Epithelial cell of proximal tubule (primary cell): Measurements from ENCODE around the gene ACOT6. TPM values are rescaled to one million over a fixed set of nuclear protein-coding genes. Genes with fewer than 3 reads are reported as not detected.

Experiments used
- DNase-seq: peaks from one replicate; pipeline ENCODE4 v3.0.0-alpha.2; 2011; ENCODE audit warnings: low read depth
- H3K4me3 ChIP-seq: 2 replicates; pipeline ENCODE4 v1.5.1; 2011; ENCODE audit warnings: low read depth, mild to moderate bottlenecking, low read length
- CTCF ChIP-seq: conservative IDR thresholded peaks from 2 replicates; pipeline ENCODE4 v1.5.1; 2012; ENCODE audit warnings: low read depth, mild to moderate bottlenecking, low read length
- total RNA-seq: library from RNA; depleted of rRNA; stranded (reverse); fragments of >200 nt; gene quantifications from 2 replicates; pipeline ENCODE4 v1.2.3, GENCODE V29; 2015

The ACOT6 gene
- total RNA-seq, 1 donor from 2014 or later = not detected

- DNase-seq = no peak
- TF ChIP-seq CTCF = no peak
- H3K4me3 ChIP-seq = peak within 1 kb of the TSS; percentile 62
Measured at GRCh38 chr14:73591690-73592449, 20.4 kb upstream of the ACOT6 start, which contains the start of gene ACOT4. Gene ACOT4 (plus strand): TSS chr14:73591873. CDS start chr14:73591960, 87 bp downstream.

- no peak for TF ChIP-seq CTCF
- no peak overlapping the region for H3K4me3 ChIP-seq
- DNase-seq = no peak
Measured at GRCh38 chr14:73594491-73594890, 17.8 kb upstream of the ACOT6 start.

GRCh38 chr14:73599499-73599898 is 12.8 kb upstream of the ACOT6 start:
- DNase-seq = no peak
- no peak for TF ChIP-seq CTCF
- no peak overlapping the region for H3K4me3 ChIP-seq

GRCh38 chr14:73602994-73603393 is 9.3 kb upstream of the ACOT6 start:
- DNase-seq = no peak
- TF ChIP-seq CTCF = no peak
- no peak overlapping the region for H3K4me3 ChIP-seq

- no peak for DNase-seq
- no peak overlapping the region for H3K4me3 ChIP-seq
- no peak for TF ChIP-seq CTCF
Measured at GRCh38 chr14:73606271-73606670, 6.0 kb upstream of the ACOT6 start.

- TF ChIP-seq CTCF = no peak
- H3K4me3 ChIP-seq = no peak overlapping the region
- DNase-seq = no peak
Measured at GRCh38 chr14:73607241-73607640, 5.1 kb upstream of the ACOT6 start.

- DNase-seq = peak; percentile 74
- H3K4me3 ChIP-seq = no peak overlapping the region
Measured at GRCh38 chr14:73610687-73611086, 1.6 kb upstream of the ACOT6 start.

More at GRCh38 chr14:73610687-73611086, 1.6 kb upstream of the ACOT6 start:
- TF ChIP-seq CTCF = no peak
